Hippocampal formation (tissue), 2 donors: ENCODE results near the gene FBLIM1.
"Not testable (repeated sequence)": the region's sequence is repeated elsewhere in the genome, so short reads cannot be mapped to it uniquely, and the experiment has no call there.

Experiments used
- DNase-seq, 2 donors: peaks; one replicate each; lab custom pipeline; 2025; lab: John Stamatoyannopoulos, UW

FBLIM1 gene

GRCh38 chr1:15816674-15817073 is 58.1 kb downstream of the FBLIM1 start:
- DNase-seq = no peak

- no peak for DNase-seq
These were observed 61.9 kb downstream of the FBLIM1 start for GRCh38 chr1:15820478-15820877.

- DNase-seq = no peak
These were observed 67.2 kb downstream of the FBLIM1 start for GRCh38 chr1:15825800-15826199.

- no peak for DNase-seq
These were observed 68.4 kb downstream of the FBLIM1 start for GRCh38 chr1:15826810-15827507.

DNA sequence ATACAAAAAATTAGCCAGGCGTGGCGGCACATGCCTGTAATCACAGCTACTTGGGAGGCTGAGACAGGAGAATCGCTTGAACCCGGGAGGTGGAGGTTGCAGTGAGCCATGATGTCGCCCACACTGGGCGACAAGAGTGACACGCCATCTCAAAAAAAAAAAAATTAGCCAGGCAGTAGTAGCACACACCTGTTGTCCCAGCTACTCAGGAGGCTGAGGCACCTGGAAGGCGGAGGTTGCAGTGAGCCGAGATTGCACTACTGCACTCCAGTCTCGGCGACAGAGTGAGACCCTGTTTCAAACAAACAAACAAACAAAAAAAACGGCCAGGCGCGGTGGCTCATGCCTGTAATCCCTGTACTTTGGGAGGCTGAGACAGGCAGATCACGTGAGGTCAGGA is 69.0 kb downstream of the FBLIM1 start:
- not testable (repeated sequence) for DNase-seq

DNA sequence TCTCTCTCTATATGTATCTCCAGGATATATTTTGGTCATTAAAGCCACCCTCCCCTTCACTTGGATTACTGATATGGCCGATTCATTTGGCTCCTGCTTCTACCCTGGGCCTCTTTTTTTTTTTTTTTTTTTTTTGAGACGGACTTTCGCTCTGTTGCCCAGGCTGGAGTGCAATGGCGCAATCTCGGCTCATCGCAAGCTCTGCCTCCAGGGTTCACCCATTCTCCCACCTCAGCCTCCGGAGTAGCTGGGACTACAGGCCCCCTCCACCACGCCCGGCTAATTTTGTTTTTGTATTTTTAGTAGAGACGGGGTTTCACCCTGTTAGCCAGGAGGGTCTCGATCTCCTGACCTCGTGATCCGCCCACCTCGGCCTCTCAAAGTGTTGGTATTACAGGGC is 70.3 kb downstream of the FBLIM1 start:
- DNase-seq = not testable (repeated sequence)

GRCh38 chr1:15830258-15830657 is 71.7 kb downstream of the FBLIM1 start:
- DNase-seq = no peak

GRCh38 chr1:15833069-15833679 is 74.6 kb downstream of the FBLIM1 start:
- peak in 1 of 2 donors; percentile 31 for DNase-seq

GRCh38 chr1:15833842-15834405 is 75.3 kb downstream of the FBLIM1 start:
- DNase-seq = peak in 1 of 2 donors; percentile 87

GRCh38 chr1:15834406-15835204 is 76.0 kb downstream of the FBLIM1 start:
- peak; percentile 85 to 87 for DNase-seq

GRCh38 chr1:15835205-15835740 is 76.7 kb downstream of the FBLIM1 start:
- DNase-seq = no peak

- peak; percentile 97 for DNase-seq
These were observed 77.3 kb downstream of the FBLIM1 start for GRCh38 chr1:15835741-15836510.
